ENCODE results near the gene SLC10A4. TPM values are rescaled to one million over a fixed set of nuclear protein-coding genes. Genes with fewer than 3 reads are reported as not detected.
"Not testable (repeated sequence)": the region's sequence is repeated elsewhere in the genome, so short reads cannot be mapped to it uniquely, and the experiment has no call there.

SLC10A4 gene, protein sequence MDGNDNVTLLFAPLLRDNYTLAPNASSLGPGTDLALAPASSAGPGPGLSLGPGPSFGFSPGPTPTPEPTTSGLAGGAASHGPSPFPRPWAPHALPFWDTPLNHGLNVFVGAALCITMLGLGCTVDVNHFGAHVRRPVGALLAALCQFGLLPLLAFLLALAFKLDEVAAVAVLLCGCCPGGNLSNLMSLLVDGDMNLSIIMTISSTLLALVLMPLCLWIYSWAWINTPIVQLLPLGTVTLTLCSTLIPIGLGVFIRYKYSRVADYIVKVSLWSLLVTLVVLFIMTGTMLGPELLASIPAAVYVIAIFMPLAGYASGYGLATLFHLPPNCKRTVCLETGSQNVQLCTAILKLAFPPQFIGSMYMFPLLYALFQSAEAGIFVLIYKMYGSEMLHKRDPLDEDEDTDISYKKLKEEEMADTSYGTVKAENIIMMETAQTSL
- total RNA-seq (2014; rRNA removed; shearing (Covaris generic)) = not detected in 2 replicates

DNA sequence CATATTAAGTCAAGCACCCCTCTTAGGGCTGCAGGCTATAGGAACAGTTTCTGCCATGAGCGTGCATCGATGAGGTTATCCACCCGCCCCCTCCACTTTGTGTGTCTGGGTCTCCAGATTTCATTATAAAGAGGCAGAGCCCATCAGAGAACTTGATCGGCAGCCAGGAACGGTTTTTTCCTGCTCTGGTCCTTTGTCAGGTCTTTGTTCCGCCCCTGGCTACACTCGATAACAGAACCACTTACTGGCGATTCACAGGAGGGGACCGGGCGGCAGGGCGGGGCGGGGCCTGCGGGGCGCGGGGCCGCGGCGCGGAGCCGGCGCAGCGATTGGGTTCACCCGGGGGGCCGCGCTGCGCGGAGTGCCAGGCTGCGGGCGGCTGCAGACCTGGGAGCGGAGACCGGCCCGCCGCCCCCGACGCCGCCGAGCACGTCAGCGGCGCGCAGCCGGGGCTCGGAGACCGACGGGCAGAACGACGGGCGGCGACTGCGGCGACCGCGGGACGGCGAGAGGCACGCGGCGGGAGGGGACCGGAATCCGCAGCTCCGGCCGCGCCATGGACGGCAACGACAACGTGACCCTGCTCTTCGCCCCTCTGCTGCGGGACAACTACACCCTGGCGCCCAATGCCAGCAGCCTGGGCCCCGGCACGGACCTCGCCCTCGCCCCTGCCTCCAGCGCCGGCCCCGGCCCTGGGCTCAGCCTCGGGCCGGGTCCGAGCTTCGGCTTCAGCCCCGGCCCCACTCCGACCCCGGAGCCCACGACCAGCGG is at the start of gene SLC10A4:
TSS of gene SLC10A4 (plus strand) at position 338 of the 771 bp plus-strand sequence. CDS start at position 557, 219 bp downstream.
- Histone ChIP-seq H3K27me3 (no peaks in the 10 kb centered on the region), H3K9me3 (replicated peaks) (no peaks in the 10 kb centered on the region), H3K4me1 (no peaks in the 10 kb centered on the region), H3K27ac (no peak within 1 kb of the TSS), H3K36me3 (no peaks in the 10 kb centered on the region), H3K4me3 (no peak within 1 kb of the TSS)
- no peak for DNase-seq

DNA sequence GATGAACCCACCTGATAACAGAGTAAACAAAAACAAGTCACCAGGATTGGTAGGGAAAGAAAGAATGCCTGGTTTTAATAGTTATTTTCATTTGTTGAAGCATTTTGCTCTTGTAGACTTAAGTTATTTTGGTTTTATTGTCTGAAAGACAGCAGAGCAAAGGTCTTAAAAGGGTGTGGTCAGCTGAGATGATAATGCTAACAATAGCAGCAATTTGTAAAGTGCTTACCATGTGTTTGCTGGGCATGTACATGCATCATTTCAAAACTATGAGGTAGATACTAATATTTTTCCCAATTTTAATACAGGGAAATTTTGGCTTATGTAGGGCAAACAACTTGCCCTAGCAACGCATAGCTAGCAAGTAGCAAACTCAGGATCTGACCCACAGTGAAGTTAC is 46.8 kb upstream of the SLC10A4 start:
- no peaks in the 10 kb centered on the region for H3K36me3 ChIP-seq
- H3K27me3 ChIP-seq = no peaks in the 10 kb centered on the region
- DNase-seq = no peak
- H3K27ac ChIP-seq = no peak overlapping the region
- H3K4me3 ChIP-seq = no peak overlapping the region
- no peaks in the 10 kb centered on the region for H3K4me1 ChIP-seq
- no peaks in the 10 kb centered on the region for H3K9me3 ChIP-seq (replicated peaks)

DNA sequence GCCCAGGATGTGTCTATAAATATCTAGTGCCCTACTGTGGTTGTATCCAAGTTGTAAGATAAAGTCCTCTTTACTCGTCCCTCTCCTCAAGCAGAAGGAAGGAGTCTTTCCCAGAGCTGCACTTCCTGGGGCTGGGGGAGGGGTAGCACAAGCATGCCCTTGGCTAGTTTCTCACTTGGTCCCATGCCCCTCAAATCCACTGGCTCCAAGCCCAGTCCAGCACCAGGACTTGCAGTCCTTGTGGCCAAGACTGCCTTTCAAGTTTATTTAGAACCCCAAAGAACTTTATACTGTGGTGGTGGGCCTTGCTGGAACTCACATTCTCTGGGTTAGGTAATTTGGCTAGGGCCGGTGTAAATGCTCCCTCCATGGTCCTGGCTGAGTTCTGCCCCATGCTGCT is 43.2 kb upstream of the SLC10A4 start:
- H3K27me3 ChIP-seq = no peaks in the 10 kb centered on the region
- H3K4me3 ChIP-seq = no peak overlapping the region
- H3K27ac ChIP-seq = no peak overlapping the region
- H3K9me3 ChIP-seq (replicated peaks) = no peaks in the 10 kb centered on the region
- DNase-seq = no peak
- H3K4me1 ChIP-seq = no peaks in the 10 kb centered on the region
- H3K36me3 ChIP-seq = no peaks in the 10 kb centered on the region

DNA sequence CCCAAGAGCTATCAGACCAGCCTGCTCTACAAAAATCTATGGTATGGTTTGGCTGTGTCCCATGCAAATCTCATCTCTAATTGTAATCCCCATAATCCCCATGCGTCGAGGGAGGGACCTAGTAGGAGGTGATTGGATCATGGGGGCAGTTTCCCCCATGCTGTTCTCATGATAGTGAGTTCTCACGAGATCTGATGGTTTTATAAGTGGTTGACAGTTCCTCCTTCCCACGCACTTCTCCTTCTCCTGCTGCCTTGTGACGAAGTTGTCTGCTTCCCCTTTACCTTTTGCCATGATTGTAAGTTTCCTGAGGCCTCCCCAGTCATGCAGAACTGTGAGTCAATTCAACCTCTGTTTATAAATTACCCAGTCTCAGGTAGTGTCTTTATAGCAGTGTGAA is 42.2 kb upstream of the SLC10A4 start:
- H3K27ac ChIP-seq; DNase-seq; H3K4me1 ChIP-seq; H3K36me3 ChIP-seq; H3K4me3 ChIP-seq; H3K27me3 ChIP-seq; H3K9me3 ChIP-seq (replicated peaks): not testable (repeated sequence)

DNA sequence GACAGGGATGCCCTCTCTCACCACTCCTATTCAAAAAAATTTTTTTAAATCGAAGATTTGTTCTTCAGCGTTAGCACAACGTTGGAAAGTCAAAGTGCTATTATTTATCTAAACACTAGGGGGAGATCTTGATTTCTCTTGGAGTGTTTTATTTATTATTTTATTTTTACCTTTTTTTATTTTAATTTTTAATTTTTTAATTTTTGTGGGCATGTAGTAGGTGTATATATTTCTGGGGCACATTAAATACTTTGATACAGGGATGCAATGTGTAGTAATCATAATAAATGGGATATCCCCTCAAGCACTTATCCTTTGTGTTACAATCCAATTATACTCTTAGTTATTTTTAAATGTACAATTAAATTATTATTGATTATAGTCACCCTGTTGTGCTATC is 37.4 kb upstream of the SLC10A4 start:
- no peaks in the 10 kb centered on the region for H3K36me3 ChIP-seq
- H3K4me1 ChIP-seq = no peaks in the 10 kb centered on the region
- no peaks in the 10 kb centered on the region for H3K27me3 ChIP-seq
- no peaks in the 10 kb centered on the region for H3K9me3 ChIP-seq (replicated peaks)
- H3K4me3 ChIP-seq = no peak overlapping the region
- H3K27ac ChIP-seq = no peak overlapping the region
- DNase-seq = peak in 1 of 2 experiments; percentile 29

DNA sequence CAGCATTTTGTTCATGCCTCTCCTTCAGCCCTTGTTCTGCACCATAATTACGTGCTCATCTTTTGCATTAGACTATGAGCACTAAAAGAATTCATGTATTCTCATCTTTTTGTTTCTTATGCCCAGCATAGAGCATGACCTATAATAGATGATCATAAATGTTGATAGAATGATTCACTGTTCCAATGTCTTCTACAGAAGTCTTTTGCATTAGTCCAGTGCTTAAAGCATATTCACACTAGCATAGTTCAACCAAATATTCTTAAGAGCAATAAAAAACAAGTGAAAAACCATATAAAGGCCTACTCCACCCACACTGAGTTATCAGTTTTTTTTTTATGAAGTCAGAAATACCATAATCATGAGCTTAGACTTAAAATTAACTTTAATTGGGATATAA is 36.5 kb upstream of the SLC10A4 start:
- Histone ChIP-seq H3K27ac (no peak overlapping the region), H3K9me3 (replicated peaks) (no peaks in the 10 kb centered on the region), H3K27me3 (no peaks in the 10 kb centered on the region), H3K4me1 (no peaks in the 10 kb centered on the region), H3K36me3 (no peaks in the 10 kb centered on the region), H3K4me3 (no peak overlapping the region)
- no peak for DNase-seq

DNA sequence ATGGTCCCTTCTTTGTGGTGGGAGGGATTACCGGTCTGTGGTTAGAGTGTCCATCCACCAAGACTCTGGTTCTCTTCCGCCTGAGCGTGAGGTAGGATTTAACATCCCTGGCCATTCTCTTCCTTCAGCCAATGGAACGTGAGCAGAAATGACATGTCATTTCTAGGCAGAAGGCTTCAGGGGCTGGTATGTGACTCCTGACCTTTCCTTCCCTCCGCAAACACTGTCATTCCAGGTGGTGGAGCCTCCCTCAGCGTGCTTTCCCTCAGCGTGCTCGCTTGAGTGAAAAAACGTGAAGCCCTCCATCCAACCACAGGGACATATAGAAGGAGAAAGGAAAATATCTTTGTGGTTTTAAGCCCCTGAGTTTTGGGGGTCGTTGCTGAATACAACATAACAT is 34.0 kb upstream of the SLC10A4 start:
- H3K4me1 ChIP-seq = no peaks in the 10 kb centered on the region
- DNase-seq = no peak
- H3K9me3 ChIP-seq (replicated peaks) = no peaks in the 10 kb centered on the region
- no peaks in the 10 kb centered on the region for H3K27me3 ChIP-seq
- H3K36me3 ChIP-seq = no peaks in the 10 kb centered on the region
- H3K4me3 ChIP-seq = no peak overlapping the region
- H3K27ac ChIP-seq = no peak overlapping the region

DNA sequence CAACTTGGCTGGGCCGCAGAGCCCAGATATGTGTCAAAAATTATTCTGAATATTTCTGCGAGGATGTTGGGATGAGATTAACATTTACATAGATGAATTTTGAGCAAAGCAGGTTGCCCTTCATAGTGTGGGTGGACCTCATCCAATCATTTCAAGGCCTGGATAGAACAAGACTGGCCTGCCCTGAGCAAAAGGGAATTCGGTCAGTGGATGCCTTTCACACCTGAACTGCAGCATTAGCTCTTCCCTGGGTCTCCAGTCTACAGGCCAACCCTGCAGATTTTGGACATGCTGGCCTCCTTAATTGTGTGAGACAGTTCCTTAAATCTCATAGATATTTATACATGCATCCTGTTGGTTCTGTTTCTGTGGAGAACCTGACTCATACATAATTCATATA is 32.4 kb upstream of the SLC10A4 start:
- no peak overlapping the region for H3K4me3 ChIP-seq
- H3K4me1 ChIP-seq = no peaks in the 10 kb centered on the region
- H3K27me3 ChIP-seq = no peaks in the 10 kb centered on the region
- H3K9me3 ChIP-seq (replicated peaks) = no peaks in the 10 kb centered on the region
- DNase-seq = no peak
- H3K27ac ChIP-seq = no peak overlapping the region
- no peaks in the 10 kb centered on the region for H3K36me3 ChIP-seq

DNA sequence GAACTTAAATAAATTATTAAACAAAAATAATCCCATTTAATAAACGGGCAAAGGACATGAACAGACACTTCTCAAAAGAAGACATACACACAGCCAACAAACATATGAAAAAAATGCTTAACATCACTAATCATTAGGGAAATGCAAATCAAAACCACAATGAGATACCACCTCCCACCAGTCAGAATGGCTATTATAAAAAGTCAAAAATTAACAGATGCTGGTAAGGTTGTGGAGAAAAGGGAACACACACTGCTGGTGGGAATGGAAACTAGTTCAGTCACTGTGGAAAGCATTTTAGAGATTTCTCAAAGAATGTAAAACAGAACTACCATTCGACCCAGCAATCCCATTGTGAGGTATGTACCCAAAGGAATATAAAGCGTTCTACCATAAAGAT is 31.5 kb upstream of the SLC10A4 start:
- not testable (repeated sequence) for DNase-seq; H3K4me1 ChIP-seq; H3K36me3 ChIP-seq; H3K4me3 ChIP-seq; H3K27ac ChIP-seq; H3K9me3 ChIP-seq (replicated peaks); H3K27me3 ChIP-seq

DNA sequence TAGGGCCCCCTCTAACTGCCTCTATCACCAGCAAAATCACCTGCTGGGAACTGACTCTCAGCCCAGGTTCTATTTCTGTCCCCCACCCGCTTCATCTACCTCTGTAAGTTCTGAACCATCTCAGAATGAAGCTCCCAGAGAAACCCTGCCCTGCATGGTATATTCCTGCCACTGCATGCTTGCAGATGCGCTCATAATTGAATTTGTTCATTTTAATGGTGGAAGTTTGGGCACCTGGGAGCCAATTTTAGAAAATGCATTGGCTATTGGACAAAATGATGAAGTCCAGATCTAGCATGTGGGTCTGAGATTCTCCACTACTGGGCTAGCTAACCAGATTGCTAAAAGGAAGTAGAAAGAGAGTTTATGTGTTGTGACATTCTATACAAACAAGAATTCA is 28.6 kb upstream of the SLC10A4 start:
- Histone ChIP-seq H3K27ac (no peak overlapping the region), H3K4me3 (no peak overlapping the region), H3K27me3 (no peaks in the 10 kb centered on the region), H3K9me3 (replicated peaks) (no peaks in the 10 kb centered on the region), H3K36me3 (no peaks in the 10 kb centered on the region), H3K4me1 (no peaks in the 10 kb centered on the region)
- no peak for DNase-seq

DNA sequence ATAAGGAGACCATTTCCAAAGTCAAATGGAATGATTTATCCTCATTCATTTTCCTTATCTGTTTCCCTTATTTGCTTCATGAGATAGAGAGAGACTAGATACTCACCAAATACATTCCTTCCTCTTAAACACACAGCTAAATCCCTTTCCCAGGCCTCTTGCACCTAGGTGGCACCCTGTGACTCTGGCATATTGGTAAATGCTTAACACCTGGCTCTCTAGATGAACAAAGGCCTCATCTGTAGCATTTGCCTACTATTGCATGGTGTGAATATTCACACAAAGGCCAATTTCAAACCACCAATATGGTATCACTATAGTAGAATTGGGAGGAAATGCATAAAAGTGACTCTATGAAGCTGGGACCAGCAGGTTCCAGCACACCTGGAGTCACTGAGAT is 22.1 kb upstream of the SLC10A4 start:
- Histone ChIP-seq H3K36me3 (no peaks in the 10 kb centered on the region), H3K27ac (no peak overlapping the region), H3K9me3 (replicated peaks) (no peaks in the 10 kb centered on the region), H3K4me3 (no peak overlapping the region), H3K27me3 (no peaks in the 10 kb centered on the region), H3K4me1 (no peaks in the 10 kb centered on the region)
- DNase-seq = no peak

DNA sequence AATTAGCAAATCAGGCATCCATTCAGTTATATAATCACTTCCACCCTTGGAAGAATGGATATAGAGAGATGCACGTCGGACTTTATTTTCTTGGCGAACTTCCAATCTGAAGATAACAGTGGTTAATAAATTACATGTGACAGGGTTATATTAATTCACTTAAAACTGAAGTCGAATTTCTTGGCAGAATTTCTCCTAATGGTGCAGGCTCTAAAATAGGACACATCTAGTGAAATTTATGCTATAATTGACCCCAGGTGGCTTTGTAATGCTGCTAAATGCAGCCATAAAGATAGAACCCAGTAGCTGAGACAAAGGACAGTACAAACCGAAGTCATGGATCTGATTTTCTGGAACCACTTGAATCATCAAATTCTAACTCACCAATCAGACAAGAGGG is 20.8 kb upstream of the SLC10A4 start:
- Histone ChIP-seq H3K27me3 (no peaks in the 10 kb centered on the region), H3K4me3 (no peak overlapping the region), H3K27ac (no peak overlapping the region), H3K9me3 (replicated peaks) (no peaks in the 10 kb centered on the region), H3K36me3 (no peaks in the 10 kb centered on the region), H3K4me1 (no peaks in the 10 kb centered on the region)
- no peak for DNase-seq

DNA sequence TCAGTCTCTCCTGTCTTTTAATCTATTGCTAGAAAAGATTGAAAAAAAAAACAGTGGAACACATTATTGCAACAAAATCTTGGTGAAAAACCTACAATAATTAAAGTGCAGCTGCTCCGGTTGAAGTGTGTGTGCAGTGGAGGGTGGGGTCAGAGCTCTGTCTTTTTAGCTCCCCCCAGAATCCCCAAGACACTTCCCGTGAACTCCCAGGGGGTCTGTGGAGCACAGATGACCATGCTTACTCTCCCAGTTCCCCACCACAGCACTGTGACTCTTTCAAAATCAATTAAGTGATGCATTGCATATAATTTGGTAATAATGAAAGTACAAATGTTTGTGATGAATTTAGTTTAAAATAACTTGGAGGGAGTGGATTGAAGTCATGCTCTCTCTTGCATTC is 15.7 kb upstream of the SLC10A4 start:
- DNase-seq = peak; percentile 17 to 27
- Histone ChIP-seq H3K9me3 (replicated peaks) (no peaks in the 10 kb centered on the region), H3K4me1 (no peaks in the 10 kb centered on the region; the same call in 1 of the 2 replicates), H3K36me3 (no peaks in the 10 kb centered on the region), H3K27me3 (no peaks in the 10 kb centered on the region), H3K4me3 (no peak overlapping the region), H3K27ac (no peak overlapping the region)

DNA sequence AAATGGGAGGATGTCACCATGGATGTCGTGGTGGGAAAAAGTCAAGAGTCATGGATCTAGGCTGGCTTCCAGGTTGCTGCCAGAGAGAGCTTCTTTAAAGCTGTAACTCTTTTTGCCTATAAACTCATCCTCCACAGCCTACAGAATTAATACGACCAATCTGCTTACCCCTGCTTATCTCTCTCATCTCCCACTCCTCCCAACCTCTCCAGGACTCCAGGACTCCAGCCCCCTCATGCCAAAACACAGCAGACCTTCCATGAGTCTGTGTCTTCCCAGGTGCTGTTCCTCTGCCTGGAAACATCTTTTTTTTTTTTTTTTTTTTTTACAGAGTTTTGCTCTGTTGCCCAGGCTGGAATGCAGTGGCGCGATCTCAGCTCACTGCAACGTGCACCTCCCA is 15.3 kb upstream of the SLC10A4 start:
- Histone ChIP-seq H3K9me3 (replicated peaks) (no peaks in the 10 kb centered on the region), H3K4me3 (no peak overlapping the region), H3K27ac (no peak overlapping the region), H3K27me3 (no peaks in the 10 kb centered on the region), H3K36me3 (no peaks in the 10 kb centered on the region), H3K4me1 (no peaks in the 10 kb centered on the region; the same call in 1 of the 2 replicates)
- DNase-seq = no peak

DNA sequence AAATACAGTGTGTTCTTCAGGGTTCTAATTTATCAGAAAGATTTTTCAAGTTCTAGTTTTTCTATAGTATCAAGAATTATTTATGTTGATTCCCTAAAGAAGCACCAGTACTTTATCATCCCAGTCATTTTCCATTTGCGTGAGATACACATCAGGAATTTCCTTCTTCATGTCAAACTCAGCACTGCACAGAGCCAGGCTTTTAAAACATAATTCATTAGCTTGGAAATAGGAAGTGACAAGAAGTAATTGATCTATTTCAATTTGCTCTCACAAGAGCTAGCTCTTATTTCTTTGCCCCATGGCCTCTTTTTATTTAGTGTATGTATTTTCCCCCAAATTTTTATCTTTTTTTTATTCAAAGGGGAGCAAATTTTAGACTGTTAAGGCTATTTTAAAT is 13.0 kb upstream of the SLC10A4 start:
- Histone ChIP-seq H3K4me1 (peaks cover 4% of the 10 kb centered on the region; the same call in 1 of the 2 replicates), H3K36me3 (no peaks in the 10 kb centered on the region), H3K27ac (no peak overlapping the region), H3K27me3 (no peaks in the 10 kb centered on the region), H3K4me3 (no peak overlapping the region), H3K9me3 (replicated peaks) (no peaks in the 10 kb centered on the region)
- no peak for DNase-seq

Data from SJCRH30 (cell line).